Measurements from ENCODE around the gene VSX1.

VSX1 gene

DNA sequence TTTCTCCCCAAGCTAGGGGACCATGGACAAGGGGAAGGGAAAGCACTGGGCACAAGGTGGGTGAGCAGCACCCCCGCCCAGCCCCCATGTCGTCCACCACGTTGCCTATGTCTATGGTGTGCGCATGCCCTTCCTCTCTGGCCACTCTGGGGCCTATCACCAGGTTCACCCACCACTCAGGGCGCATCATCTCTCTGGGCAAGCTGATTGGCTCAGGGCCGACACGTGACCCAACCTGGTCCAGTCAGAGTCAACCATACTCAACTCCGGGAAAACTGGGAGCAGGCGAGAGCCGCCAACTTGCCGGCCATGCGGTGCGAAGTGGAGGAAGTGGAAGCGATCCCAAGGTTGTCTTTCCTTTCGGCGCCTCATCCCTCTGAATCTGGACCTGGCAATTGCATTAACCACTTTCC is 49.9 kb downstream of the VSX1 start:
- H3K27ac ChIP-seq (ENCODE audit: low read depth, low read length, poor library complexity, severe bottlenecking): no peak overlapping the region
- no peak for TF ChIP-seq EZH2 (IDR thresholded peaks at IDR 0.05; ENCODE audit: borderline replicate concordance, low read length)
- TF ChIP-seq, protein P1, sequence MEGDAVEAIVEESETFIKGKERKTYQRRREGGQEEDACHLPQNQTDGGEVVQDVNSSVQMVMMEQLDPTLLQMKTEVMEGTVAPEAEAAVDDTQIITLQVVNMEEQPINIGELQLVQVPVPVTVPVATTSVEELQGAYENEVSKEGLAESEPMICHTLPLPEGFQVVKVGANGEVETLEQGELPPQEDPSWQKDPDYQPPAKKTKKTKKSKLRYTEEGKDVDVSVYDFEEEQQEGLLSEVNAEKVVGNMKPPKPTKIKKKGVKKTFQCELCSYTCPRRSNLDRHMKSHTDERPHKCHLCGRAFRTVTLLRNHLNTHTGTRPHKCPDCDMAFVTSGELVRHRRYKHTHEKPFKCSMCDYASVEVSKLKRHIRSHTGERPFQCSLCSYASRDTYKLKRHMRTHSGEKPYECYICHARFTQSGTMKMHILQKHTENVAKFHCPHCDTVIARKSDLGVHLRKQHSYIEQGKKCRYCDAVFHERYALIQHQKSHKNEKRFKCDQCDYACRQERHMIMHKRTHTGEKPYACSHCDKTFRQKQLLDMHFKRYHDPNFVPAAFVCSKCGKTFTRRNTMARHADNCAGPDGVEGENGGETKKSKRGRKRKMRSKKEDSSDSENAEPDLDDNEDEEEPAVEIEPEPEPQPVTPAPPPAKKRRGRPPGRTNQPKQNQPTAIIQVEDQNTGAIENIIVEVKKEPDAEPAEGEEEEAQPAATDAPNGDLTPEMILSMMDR (IDR thresholded peaks at IDR 0.05; ENCODE audit: low read length): no peak
- no peak overlapping the region for H3K4me2 ChIP-seq (ENCODE audit: low read length)
- H4K20me1 ChIP-seq (ENCODE audit: insufficient read depth, low read length): no peaks in the 10 kb centered on the region
- no peaks in the 10 kb centered on the region for H3K9me3 ChIP-seq (ENCODE audit: low read length)
- H2AFZ ChIP-seq (ENCODE audit: low read length): no peak overlapping the region
- no peak overlapping the region for H3K9ac ChIP-seq (ENCODE audit: low read length)
- H3K36me3 ChIP-seq (ENCODE audit: insufficient read depth, low read length): no peaks in the 10 kb centered on the region
- H3K79me2 ChIP-seq (ENCODE audit: insufficient read depth, low read length): no peaks in the 10 kb centered on the region
- no peaks in the 10 kb centered on the region for H3K9me2 ChIP-seq (ENCODE audit: low read depth, low read length)
- H3K4me3 ChIP-seq (ENCODE audit: low read depth, low read length, poor library complexity, severe bottlenecking): no peak overlapping the region
- H3F3A ChIP-seq (ENCODE audit: insufficient read depth, low read length): no peaks in the 10 kb centered on the region
- peaks cover 17% of the 10 kb centered on the region for H3K4me1 ChIP-seq (ENCODE audit: insufficient read depth, low read length, severe bottlenecking)
- H3K27me3 ChIP-seq (ENCODE audit: insufficient read depth, low read length): no peaks in the 10 kb centered on the region

DNA sequence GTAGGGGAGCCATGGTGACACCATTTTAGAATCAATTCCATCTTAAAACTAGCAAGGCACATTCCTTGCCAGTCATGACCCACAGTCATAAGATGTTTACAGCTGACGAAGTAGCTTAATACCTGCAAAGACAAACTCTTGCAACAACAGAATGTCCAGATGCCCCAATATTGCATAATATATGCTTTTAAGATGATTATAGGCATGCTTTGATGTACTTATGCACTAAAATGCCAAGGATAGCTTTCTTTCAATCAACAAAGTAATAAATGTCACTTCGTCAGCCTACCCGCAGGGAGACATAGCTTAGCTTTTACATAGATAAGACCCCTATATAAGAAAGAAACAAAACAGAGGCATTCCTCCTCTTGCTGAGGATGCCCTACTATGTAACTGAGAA is 50.7 kb downstream of the VSX1 start:
- no peak overlapping the region for H3K27ac ChIP-seq (ENCODE audit: low read depth, low read length, poor library complexity, severe bottlenecking)
- no peak overlapping the region for H2AFZ ChIP-seq (ENCODE audit: low read length)
- H3K4me3 ChIP-seq (ENCODE audit: low read depth, low read length, poor library complexity, severe bottlenecking): no peak overlapping the region
- H3K4me1 ChIP-seq (ENCODE audit: insufficient read depth, low read length, severe bottlenecking): peaks cover 8% of the 10 kb centered on the region
- no peaks in the 10 kb centered on the region for H3K36me3 ChIP-seq (ENCODE audit: insufficient read depth, low read length)
- no peak for TF ChIP-seq EZH2 (IDR thresholded peaks at IDR 0.05; ENCODE audit: borderline replicate concordance, low read length)
- TF ChIP-seq, protein P1 (IDR thresholded peaks at IDR 0.05; ENCODE audit: low read length): no peak
- no peaks in the 10 kb centered on the region for H3K9me3 ChIP-seq (ENCODE audit: low read length)
- H4K20me1 ChIP-seq (ENCODE audit: insufficient read depth, low read length): no peaks in the 10 kb centered on the region
- no peak overlapping the region for H3K9ac ChIP-seq (ENCODE audit: low read length)
- no peaks in the 10 kb centered on the region for H3F3A ChIP-seq (ENCODE audit: insufficient read depth, low read length)
- H3K27me3 ChIP-seq (ENCODE audit: insufficient read depth, low read length): no peaks in the 10 kb centered on the region
- H3K4me2 ChIP-seq (ENCODE audit: low read length): no peak overlapping the region
- no peaks in the 10 kb centered on the region for H3K79me2 ChIP-seq (ENCODE audit: insufficient read depth, low read length)
- H3K9me2 ChIP-seq (ENCODE audit: low read depth, low read length): no peaks in the 10 kb centered on the region

DNA sequence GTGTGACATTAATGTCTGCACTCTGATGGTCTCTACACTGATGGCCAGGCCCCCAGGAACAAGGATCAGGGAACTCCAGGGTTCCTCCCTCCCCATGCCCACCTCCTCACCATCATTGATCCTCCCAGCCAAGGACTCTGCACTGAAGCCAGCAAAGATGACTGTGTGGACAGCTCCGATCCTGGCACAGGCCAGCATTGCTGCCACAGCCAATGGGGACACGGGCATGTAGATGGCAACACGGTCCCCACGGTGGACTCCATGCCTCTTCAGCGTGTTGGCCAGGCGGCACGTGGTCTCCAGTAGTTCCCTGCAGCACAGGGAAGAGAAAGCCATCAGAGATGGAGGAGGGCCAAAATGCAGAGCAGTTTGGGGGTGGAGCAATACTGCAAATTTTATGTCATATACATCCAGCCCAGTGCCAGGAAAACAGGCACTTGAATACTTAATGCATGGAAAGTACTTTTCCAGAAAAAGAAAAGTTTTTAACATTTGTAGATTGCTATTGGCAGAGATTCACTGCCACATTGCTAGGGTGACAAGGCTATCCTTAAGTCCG is 51.2 kb downstream of the VSX1 start:
- no peak overlapping the region for H3K9ac ChIP-seq (ENCODE audit: low read length)
- H3F3A ChIP-seq (ENCODE audit: insufficient read depth, low read length): no peaks in the 10 kb centered on the region
- H3K4me2 ChIP-seq (ENCODE audit: low read length): no peak overlapping the region
- H3K4me1 ChIP-seq (ENCODE audit: insufficient read depth, low read length, severe bottlenecking): peaks cover 3% of the 10 kb centered on the region
- no peaks in the 10 kb centered on the region for H3K79me2 ChIP-seq (ENCODE audit: insufficient read depth, low read length)
- H4K20me1 ChIP-seq (ENCODE audit: insufficient read depth, low read length): no peaks in the 10 kb centered on the region
- TF ChIP-seq, protein P1 (IDR thresholded peaks at IDR 0.05; ENCODE audit: low read length): no peak
- TF ChIP-seq EZH2 (IDR thresholded peaks at IDR 0.05; ENCODE audit: borderline replicate concordance, low read length): no peak
- H3K9me2 ChIP-seq (ENCODE audit: low read depth, low read length): no peaks in the 10 kb centered on the region
- H3K36me3 ChIP-seq (ENCODE audit: insufficient read depth, low read length): no peaks in the 10 kb centered on the region
- H2AFZ ChIP-seq (ENCODE audit: low read length): no peak overlapping the region
- no peak overlapping the region for H3K4me3 ChIP-seq (ENCODE audit: low read depth, low read length, poor library complexity, severe bottlenecking)
- no peaks in the 10 kb centered on the region for H3K9me3 ChIP-seq (ENCODE audit: low read length)
- H3K27me3 ChIP-seq (ENCODE audit: insufficient read depth, low read length): no peaks in the 10 kb centered on the region
- H3K27ac ChIP-seq (ENCODE audit: low read depth, low read length, poor library complexity, severe bottlenecking): no peak overlapping the region

All from OCI-LY1 (cell line).